GM18526 (cell line): ENCODE data around the gene MBLAC1.

Experiments used
- POLR2A ChIP-seq: IDR thresholded peaks from 3 replicates; pipeline ENCODE4 v1.6.1; 2011; ENCODE audit not compliant: insufficient read length; ENCODE audit errors: extremely low read depth

Gene MBLAC1

DNA sequence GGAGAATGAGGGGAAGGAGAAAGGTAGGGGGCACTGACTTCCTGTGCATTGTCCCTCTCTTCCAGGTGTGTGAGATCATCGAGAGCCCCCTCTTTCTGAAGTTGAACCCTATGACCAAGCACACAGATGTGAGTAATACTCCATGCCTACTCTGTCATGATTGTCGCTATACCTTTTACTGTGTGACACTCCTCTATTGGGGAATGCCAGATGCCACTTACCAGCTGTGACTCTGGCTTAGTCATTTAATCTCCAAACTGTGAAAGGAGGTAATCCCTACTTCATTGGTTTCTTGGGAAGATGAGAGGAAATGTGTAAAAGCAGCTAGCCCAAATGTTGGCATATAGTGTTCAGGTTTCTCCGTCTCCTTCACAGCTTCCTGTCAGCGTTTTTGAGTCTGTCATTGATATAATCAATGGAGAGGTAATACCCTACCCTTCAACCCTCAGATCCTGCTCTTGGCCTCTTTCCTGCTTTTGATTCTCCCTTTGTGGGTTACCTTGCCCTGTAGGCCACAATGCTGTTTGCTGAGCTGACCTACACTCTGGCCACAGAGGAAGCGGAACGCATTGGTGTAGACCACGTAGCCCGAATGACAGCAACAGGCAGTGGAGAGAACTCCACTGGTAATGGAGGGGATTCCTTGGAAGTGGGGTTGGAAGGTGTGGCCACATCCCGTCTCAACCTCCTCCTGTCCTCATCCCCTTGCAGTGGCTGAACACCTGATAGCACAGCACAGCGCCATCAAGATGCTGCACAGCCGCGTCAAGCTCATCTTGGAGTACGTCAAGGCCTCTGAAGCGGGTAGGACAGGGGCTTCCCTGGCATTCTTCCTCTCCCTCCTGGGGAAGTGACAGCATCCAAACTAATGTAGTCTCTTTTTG is 36.0 kb upstream of the MBLAC1 start:
- TF ChIP-seq POLR2A, result no peak

DNA sequence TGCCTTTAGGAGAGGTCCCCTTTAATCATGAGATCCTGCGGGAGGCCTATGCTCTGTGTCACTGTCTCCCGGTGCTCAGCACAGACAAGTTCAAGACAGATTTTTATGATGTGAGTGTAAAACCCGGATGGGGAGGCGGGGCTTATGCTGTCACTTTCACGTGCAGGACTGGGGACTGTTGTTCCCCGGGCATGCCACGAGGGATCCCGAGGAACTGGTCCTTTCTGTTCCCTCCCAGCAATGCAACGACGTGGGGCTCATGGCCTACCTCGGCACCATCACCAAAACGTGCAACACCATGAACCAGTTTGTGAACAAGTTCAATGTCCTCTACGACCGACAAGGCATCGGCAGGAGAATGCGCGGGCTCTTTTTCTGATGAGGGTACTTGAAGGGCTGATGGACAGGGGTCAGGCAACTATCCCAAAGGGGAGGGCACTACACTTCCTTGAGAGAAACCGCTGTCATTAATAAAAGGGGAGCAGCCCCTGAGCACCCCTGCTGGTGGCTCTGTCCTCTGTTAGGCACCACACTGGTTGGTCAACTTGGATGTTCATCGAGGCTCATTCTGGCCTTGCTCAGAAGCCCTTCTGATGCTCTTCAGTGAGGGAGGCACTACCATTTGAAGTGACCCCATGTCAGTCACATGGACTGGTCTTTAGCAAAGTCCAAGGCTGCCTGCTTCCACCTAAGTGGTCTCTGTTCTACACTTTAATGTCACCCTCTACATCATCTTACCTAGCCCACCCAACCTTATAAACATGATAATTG is 35.2 kb upstream of the MBLAC1 start:
- TF ChIP-seq POLR2A, result peak; percentile 22

DNA sequence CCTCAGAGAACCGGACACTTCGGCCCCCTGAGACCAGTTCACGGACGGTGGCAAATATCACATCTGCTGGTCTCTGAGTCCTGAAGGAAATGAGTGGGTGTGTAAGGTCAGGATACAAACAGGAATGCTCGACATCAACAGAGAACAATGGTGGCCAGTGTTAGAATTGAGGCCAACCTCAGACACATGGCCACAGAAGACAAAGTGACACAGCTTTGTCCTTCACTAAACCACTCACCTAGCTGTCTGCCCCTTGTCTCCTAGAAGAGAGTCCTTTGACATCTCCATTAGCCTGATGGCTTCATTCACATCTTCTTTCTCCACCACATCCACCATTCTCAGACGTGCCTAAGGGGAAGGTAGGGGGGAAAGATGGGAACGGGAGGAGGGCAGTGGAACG is 33.7 kb upstream of the MBLAC1 start:
- TF ChIP-seq POLR2A, result no peak

DNA sequence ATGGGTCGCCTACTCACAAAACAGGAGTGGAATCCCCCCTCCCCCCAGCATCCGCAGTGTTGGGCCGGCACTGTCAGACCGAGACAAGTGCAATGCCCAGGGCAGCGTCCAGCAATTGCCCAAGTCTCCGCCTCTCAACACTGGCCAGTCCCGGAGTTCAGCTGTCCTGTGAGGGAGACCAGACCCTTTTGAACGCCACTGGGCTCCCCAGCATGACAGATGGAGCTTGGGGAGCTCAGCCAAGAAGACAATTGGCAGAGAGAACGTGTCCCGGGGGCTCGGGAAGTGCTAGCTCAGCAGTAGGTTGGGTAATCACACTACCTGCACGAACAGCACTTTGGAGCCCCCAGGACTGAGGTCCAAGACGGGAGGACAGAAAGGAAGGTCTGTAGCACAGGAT is 33.3 kb upstream of the MBLAC1 start:
- no peak for TF ChIP-seq POLR2A

DNA sequence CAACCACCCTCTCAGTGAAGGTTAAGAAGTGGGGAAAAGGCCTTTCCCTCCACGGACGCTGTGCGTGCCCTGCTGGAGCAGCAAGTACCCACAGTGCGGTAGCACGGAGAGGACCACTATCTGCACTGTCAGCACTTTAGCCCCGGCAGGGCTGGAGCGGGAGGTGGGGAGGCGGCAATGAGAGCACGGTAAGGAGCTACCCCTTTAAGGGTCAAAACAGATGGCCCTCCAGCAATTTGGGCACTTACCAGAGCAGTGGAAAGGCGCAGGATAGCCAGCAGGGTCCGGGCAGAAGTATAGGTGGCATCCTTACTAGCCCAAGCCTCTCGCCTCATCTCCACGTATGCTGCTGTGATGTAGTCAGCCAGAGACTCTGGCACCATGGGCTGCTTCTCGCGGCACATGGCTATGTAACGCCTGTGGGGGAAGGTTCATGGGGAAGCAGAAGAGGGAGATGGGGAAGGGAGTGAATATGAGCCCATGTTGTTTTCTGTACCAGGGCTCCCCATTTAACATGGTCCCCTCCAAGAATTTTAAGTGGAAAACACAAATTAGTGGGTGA is 32.8 kb upstream of the MBLAC1 start:
- no peak for TF ChIP-seq POLR2A

DNA sequence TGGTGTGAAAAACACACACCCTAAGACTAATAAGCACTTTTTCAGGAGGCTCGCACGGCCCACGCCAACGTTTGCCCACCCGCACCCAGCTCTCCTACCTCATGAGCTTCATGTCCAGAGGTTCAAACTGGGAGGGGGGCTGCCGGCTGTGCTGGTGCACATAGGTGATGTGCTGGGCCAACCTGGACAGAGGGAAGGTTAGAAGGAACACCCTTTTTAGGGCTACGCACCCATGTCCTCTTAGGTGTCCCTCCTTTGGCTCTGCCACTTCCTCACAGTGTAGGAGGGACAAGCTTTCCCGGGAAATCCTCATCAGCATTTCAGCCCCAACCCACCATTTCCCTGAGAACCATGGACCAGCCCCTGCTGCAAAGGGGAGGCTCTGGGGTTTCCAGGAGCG is 31.5 kb upstream of the MBLAC1 start:
- no peak for TF ChIP-seq POLR2A

DNA sequence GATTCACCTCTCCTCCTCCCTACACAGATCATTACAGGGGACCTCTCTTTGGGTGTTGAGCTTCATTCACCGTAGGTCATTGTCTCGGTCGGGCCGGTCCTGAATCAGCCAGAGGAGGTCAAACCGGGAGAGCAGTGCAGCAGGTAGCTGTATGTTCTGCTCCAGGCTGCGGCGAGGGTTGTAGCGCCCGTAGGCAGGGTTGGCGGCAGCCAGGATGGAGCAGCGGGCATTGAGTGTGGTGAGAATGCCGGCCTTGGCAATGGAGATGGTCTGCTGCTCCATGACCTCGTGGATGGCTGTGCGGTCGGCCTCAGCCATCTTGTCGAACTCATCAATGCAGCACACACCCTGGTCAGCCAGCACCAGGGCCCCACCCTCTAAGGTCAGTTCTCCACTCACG is 31.1 kb upstream of the MBLAC1 start:
- TF ChIP-seq POLR2A, result no peak

DNA sequence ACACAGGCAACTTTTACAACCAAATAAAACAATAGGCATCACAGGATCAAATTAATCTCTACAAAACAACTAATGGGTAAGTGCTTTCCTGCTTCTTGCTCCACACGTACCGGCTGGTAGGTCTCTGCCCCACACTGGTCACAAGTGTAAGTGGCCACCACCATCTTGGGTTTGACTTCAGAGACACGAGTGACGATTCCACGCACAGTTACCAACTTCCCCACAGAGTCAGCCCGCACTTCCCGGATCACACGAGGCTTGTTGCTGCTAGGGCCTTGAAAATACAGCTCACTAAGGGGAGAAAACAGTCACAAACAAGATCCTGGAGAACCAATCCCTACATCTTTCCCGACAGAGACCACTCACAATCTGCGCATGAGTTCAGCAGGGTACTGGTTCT is 27.9 kb upstream of the MBLAC1 start:
- no peak for TF ChIP-seq POLR2A

DNA sequence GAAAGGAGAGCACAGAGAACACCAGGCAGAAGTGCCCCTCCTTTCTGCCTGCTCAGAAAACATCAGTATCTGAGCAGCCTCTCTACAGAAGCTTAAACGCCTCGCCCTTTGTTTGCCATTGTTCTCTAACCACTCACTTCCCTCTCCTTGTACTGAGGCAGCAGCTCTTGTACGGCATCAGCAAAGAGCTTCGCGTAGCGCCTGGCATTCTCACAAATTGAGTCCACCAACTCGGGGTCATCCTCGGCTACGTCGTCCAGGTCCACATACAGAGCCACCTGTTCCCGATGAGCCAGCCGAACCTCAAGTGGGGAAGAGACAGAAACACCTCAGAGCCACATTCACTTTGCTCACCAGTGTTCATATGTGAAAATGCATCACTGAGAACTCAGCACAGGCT is 27.3 kb upstream of the MBLAC1 start:
- no peak for TF ChIP-seq POLR2A

DNA sequence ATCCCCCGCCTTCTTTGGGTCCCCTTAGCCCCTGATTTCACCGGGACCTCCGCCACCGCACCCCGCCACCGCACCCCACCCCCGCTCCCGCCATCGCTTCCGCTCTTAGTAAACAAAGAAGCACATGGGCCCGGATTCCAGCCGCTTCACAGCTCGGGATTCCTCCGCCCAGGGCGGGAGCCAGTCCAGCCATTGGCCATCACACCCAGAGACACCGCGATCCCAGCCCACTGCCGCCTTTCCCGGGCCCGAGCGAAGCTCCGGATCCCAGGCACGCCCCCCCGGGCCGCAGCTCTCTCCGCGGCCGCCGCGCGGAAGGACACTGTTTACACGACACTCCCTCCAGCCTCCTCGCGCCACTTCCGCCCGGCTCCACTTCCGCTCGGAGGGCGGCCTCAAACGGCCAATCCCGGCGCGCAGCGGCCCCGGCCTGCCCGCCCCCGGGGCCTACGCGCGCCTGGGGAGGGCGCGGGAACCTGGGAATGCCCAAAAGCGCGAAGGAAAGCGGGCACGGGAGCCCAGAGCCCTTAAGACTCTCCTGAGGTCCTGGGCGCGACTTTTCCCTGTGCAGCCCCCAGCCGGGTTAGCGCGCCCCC is 26.2 kb upstream of the MBLAC1 start:
- no peak for TF ChIP-seq POLR2A

DNA sequence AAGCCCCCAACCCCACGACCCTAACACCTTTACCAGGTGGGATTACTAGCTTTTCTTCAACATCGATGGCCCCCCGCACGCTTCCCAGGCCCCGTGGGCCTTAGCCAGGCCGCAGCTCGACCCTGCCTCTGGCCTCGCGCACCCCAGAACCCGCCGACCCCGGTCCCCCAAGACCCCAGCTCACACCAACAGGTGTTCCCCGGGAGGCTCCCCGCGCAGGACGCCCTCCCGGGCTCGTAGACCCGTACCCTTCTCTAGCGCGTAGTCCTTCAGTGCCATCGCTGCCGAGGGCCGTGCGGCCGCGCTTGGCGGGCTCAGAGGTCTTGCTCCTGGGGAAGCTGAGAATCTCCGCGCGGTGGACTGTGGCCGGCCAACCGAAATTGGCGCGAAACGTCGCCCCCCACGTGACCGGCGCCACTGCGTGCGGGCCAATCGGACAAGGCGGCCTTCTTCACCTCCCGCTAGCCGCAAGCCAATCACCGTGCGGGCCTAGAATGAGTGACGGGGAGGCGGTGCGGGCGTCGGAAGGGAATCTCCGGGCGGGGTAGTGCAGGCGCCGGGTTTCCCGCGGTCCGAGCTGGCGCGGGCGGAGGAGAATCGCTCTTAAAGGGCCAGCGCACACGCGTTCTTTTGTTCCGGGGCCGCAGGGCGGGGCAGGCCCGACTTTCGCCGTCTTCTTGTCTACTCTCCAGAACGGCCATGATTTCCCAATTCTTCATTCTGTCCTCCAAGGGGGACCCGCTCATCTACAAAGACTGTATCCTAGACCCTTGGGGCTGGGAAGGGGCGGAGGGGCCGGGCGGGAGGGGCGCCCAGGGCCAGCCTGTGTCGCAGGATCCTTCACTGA is 25.5 kb upstream of the MBLAC1 start, which contains the start of the genes AP4M1 and MCM7:
Gene AP4M1 (plus strand): TSS at position 628 of the 847 bp plus-strand sequence. CDS start 72 bp downstream, at position 700.
Gene MCM7 (minus strand): TSS at position 382 of the 847 bp plus-strand sequence. CDS start 103 bp downstream, at position 279.
- TF ChIP-seq POLR2A, result peak; percentile 78

DNA sequence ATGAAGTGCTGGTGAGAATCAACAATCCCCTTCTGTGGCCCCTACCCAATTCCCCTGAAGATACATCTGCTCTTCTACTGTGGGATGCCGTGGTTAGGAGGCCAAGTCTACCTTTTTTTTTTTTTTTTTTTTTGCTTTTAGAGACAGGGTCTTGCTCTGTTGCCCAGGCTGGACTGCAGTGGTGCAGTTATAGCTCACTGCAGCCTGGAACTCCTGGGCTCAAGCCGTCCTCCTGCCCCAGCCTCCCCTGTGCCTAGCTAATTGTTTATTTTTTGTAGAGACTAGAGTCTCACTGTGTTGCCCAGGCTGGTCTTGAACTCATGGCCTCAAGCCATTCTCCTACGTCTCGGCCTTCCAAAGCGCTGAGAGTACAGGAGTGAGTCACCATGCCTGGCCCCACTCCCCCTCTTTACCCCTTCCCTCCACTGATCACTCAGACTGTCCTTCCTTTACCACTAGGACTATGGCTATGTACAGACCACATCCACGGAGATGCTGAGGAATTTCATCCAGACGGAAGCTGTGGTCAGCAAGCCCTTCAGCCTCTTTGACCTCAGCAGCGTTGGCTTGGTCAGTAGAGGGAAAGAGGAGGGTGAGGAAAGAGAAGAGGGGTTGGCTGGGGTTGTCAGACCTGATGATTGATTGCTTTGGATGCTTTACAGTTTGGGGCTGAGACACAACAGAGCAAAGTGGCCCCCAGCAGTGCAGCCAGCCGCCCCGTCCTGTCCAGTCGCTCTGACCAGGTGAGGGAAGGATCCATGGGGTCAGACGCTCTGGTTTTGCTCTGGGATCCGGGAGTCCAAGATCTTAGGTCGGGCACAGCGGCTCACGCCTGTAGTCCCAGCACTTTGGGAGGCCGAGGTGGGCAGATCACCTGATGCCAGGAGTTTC is 23.6 kb upstream of the MBLAC1 start:
- no peak for TF ChIP-seq POLR2A

DNA sequence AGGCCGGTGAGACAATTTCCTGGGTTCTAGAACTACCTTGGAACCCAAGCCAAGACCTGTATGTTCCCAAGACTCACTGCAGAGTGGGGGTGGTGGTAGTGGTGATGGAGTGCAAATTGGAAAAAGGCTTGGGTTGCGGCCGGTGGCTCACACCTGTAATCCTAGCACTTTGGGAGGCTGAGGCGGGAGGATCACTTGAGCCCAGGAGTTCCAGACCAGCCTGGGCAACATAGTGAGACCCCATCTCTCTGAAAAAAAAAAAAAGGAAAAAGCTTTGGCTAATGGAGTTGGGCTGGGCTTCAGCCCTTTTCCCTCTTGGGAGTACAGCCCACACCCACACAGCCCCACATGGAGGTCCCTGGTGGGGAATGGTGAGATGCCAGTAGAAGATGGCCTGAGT is 21.2 kb upstream of the MBLAC1 start:
- TF ChIP-seq POLR2A, result no peak
